Activated CD4-positive, alpha-beta T cell treated with anti-CD3 and anti-CD28 coated beads for 36 hours (primary cell): ENCODE results near the gene UTS2. TPM values are rescaled to one million over a fixed set of nuclear protein-coding genes. Genes with fewer than 3 reads are reported as not detected.

ENCODE experiments used
- ATAC-seq: fragments of 200-7000 bp; cut with Tn5 transposase; one replicate; pipeline ENCODE4 v1.10.0; 2021; ENCODE audit warnings: mild to moderate bottlenecking, moderate library complexity
- CTCF ChIA-PET: fragments of 350-600 bp; sonication (Branson Sonifier 250); formaldehyde crosslinking; loops from one replicate; lab custom pipeline; 2021; ENCODE audit warnings: antibody characterized with exemption; lab: Charles Lee
- POLR2A ChIA-PET: fragments of 350-600 bp; sonication (Branson Sonifier 250); formaldehyde crosslinking; loops from one replicate; lab custom pipeline; 2021; ENCODE audit warnings: antibody characterized with exemption, inconsistent platforms; lab: Charles Lee
- DNase-seq: peaks from one replicate; pipeline ENCODE4 v3.0.0-alpha.2; 2020
- H3K27ac Mint-ChIP-seq: one replicate; pipeline ENCODE4 v1.8.0; 2021; ENCODE audit warnings: mixed read lengths
- H3K27me3 Mint-ChIP-seq: one replicate; pipeline ENCODE4 v1.8.0; 2021; ENCODE audit warnings: mixed read lengths
- H3K36me3 Mint-ChIP-seq: one replicate; pipeline ENCODE4 v1.8.0; 2021; ENCODE audit warnings: low read depth, mixed read lengths
- H3K4me1 Mint-ChIP-seq: one replicate; pipeline ENCODE4 v1.8.0; 2021; ENCODE audit warnings: mixed read lengths
- H3K4me3 Mint-ChIP-seq: one replicate; pipeline ENCODE4 v1.8.0; 2021; ENCODE audit warnings: mild to moderate bottlenecking, moderate library complexity, mixed read lengths
- H3K9me3 Mint-ChIP-seq: one replicate; pipeline ENCODE4 v1.8.0; 2021; ENCODE audit warnings: low read depth, mixed read lengths
- intact Hi-C, 2 experiments: fragments of 100-400 bp; cut with DNase I in 1 of 2; cut with micrococcal nuclease in 1 of 2; formaldehyde crosslinking; loops; one replicate each; pipeline versions ENCODE4 v1.14.2 to v1.15.1; 2022 to 2024; cut with DNase I, micrococcal nuclease
- total RNA-seq, 2 experiments: library from RNA; stranded (reverse); gene quantifications; one replicate each; pipeline ENCODE4 v1.2.3, GENCODE V29; 2021

Gene UTS2
- total RNA-seq, 2 experiments from 2014 or later, result not detected

- peaks cover 24% of the 10 kb centered on the region for H3K27me3 Mint-ChIP-seq
- no peak for ATAC-seq
- H3K27ac Mint-ChIP-seq, result no peak overlapping the region
- no peaks in the 10 kb centered on the region for H3K36me3 Mint-ChIP-seq
- DNase-seq, result no peak
- H3K9me3 Mint-ChIP-seq, result peaks cover 2% of the 10 kb centered on the region
- H3K4me3 Mint-ChIP-seq, result no peak overlapping the region
- intact Hi-C loops, result no loop called here
- no peaks in the 10 kb centered on the region for H3K4me1 Mint-ChIP-seq
- POLR2A ChIA-PET, result no interaction called here
- CTCF ChIA-PET, result no interaction called here
These were observed 31.9 kb upstream of the UTS2 start for GRCh38 chr1:7884757-7885156.

DNA sequence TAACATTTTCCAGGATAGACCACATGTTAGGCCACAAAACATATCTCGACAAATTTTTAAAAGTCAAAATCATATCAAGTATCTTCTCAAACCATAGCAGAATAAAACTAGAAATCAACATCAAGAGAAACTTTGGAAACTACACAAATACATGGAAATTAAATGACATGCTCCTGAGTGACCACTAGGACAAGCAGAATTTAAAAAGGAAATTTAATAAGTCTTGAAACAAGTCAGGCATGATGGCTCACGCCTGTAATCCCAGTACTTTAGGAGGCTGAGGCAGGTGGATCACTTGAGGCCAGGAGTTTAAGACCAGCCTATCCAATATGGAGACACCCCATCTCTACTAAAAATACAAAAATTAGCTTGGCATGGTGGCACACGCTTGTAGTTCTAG lies 26.4 kb upstream of the UTS2 start:
- ChIA-PET CTCF (no interaction called here), POLR2A (no interaction called here)
- intact Hi-C loops, result no loop called here
- Mint-ChIP-seq H3K27me3 (peaks cover 4% of the 10 kb centered on the region), H3K9me3 (peaks cover 9% of the 10 kb centered on the region), H3K36me3 (peaks cover 4% of the 10 kb centered on the region), H3K27ac (no peak overlapping the region), H3K4me3 (no peak overlapping the region), H3K4me1 (peaks cover 3% of the 10 kb centered on the region)
- ATAC-seq, result no peak
- no peak for DNase-seq

- Mint-ChIP-seq H3K4me1 (peaks cover 3% of the 10 kb centered on the region), H3K4me3 (no peak overlapping the region), H3K27me3 (peaks cover 4% of the 10 kb centered on the region), H3K9me3 (peaks cover 9% of the 10 kb centered on the region), H3K27ac (no peak overlapping the region), H3K36me3 (peaks cover 4% of the 10 kb centered on the region)
- DNase-seq (no peak), ATAC-seq (no peak)
- intact Hi-C loops, result no loop called here
- ChIA-PET POLR2A (interaction anchor here (0.6 kb wide), 1 partner anchor 38 kb away, joined by 6 read pairs; no protein-coding TSS in a partner anchor), CTCF (no interaction called here)
These were observed 25.2 kb upstream of the UTS2 start for GRCh38 chr1:7878027-7878426.

DNA sequence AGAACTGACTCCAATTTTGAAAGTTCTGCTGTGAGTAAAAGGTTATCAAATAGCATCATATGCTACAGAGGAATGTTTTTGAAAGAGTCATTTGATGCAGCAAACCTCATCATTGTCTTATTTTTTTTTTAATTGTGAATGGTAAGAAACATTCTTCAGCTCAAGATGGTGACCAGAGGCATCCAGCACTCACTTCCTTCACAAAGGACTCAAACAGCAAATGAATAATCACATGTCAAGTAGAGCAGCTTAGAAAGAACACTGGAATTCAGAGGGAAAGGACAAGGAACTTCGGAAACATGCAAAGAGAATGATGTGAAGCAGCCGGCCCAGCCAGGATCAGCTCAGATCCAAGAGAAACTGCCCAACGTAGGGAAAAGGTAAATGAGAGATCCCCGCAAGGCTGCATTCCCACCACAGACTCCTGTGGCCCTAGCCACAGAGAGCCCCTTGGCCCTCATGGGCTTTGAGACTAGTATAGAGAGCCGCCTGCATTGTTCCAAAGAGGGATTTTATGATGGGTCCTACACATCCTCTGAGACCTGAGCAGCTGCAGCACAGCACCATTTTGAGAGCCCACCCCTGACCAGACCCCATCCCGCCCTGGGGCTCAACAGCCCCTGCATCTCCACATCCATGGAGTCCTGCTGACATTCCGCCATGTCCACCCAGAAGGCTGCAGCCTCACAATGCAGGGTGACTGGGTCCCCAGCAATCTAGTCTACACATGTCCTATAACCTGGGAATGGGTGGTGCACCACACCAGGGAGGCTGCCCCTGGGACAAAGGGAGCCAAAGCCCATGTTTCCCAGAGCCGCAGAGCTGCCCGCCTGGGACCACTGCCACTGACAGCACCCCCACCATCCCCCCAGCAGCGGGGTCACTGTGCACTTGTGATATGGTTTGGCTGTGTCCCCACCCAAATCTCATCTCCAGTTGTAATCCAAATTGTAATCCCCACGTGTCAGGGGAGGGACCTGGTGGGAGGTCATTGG lies 21.2 kb upstream of the UTS2 start:
- POLR2A ChIA-PET, result no interaction called here
- ATAC-seq (no peak), DNase-seq (no peak)
- intact Hi-C loops, result no loop called here
- peaks cover 9% of the 10 kb centered on the region for H3K9me3 Mint-ChIP-seq
- no peak overlapping the region for H3K27ac Mint-ChIP-seq
- peaks cover 3% of the 10 kb centered on the region for H3K4me1 Mint-ChIP-seq
- CTCF ChIA-PET, result no interaction called here
- no peak overlapping the region for H3K4me3 Mint-ChIP-seq
- peaks cover 4% of the 10 kb centered on the region for H3K27me3 Mint-ChIP-seq
- peaks cover 4% of the 10 kb centered on the region for H3K36me3 Mint-ChIP-seq

DNA sequence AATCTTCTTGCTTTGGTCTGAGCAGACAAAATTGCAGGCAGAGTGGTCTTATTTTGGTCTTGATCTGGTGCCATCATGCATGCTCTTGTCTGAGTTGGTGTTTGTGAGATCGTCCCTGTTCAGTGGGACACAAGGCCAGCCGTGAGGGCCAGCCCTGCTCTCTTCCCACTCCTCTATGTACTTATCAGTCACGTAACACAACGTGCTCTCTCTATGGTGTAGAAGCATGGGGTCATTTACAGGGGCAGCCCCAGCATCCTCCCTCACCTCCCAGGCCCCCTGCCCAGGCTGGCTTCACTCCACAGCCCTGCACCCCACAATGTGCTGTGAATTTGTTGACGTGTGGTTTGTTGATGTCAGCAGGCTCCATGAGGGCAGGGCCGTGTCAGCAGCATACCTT lies 18.3 kb upstream of the UTS2 start:
- Mint-ChIP-seq H3K36me3 (no peaks in the 10 kb centered on the region), H3K9me3 (no peaks in the 10 kb centered on the region), H3K27ac (no peak overlapping the region), H3K4me3 (no peak overlapping the region), H3K4me1 (no peaks in the 10 kb centered on the region), H3K27me3 (peaks cover 2% of the 10 kb centered on the region)
- intact Hi-C loops, result no loop called here
- ATAC-seq (no peak), DNase-seq (no peak)
- ChIA-PET POLR2A (no interaction called here), CTCF (no interaction called here)

DNA sequence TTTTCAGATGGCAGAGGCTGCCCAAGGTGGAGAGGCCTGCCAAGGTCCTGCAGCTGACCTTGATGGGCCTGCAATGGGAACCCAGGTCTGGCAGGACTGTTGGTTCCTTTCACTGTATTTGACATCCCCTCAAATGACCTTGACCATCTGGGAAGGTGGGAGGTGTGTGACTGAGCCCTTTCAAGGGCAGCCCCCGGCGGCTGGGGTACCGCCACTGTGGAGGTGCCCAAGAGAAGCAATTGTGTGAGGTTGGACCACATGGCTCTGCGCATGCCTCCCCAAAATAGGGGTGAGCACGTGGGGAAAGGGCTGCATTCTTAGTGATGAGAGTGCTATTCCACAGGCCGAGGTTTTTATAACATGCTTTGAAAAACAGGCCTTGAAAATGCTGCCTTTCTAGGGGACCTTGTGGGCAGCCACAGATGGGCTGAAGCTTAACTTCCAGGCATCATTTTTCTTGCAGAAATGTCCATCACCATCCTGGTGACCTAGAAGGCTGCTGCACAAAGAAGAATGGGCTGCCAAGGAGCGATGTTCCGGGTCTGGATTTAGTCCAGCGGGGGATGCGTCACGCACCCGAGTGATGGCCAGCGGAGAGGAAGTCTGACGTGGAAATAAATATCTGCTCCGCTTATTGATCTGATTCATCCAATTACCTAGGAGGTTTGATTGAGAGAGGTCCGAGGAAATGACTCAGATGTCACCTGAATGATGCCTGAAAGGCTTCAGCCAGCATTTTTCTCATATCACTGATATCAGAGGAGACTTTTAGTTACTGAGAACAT lies 16.5 kb upstream of the UTS2 start:
- Mint-ChIP-seq H3K4me1 (no peaks in the 10 kb centered on the region), H3K36me3 (no peaks in the 10 kb centered on the region), H3K4me3 (no peak overlapping the region), H3K27me3 (peaks cover 1% of the 10 kb centered on the region), H3K27ac (no peak overlapping the region), H3K9me3 (no peaks in the 10 kb centered on the region)
- intact Hi-C loops, result no loop called here
- CTCF ChIA-PET, result interaction anchor here (0.7 to 0.9 kb wide), 2 partner anchors 34 to 73 kb away, joined by 3 to 4 read pairs; no protein-coding TSS in a partner anchor
- DNase-seq, result no peak
- POLR2A ChIA-PET, result no interaction called here
- ATAC-seq, result no peak

DNA sequence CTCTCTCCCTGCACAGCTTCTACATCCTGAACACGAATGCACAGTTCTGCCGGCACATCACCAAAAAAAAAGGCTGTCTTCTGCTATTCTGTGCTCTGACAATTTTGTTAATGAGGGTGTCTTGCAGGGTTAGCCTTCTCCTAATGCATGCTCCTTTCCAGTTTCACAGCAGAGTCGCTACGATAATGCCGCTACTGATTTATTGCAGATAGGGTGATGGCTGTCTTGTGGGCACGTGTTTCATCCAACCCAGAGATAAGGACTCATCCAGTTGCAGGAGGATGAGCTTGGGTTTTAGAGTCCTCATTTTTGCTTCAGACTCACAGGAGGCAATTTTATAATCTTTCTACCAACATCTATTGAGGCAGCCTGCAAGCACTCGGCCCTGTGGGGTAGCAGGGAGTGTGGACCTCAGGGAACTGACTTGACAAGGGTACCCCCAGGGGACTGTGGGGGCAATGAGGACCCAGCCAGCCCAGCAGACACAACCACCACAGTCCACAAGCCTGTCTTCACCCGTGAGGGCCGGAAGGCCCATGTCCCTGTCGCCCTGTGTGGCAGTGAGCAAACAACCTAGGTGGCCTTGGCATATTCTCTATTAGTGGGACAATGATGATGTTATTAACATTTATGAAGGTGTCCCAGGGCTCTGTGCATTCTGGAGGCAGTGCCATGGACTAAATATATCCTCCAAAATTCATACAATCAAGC lies 15.4 kb upstream of the UTS2 start:
- no peaks in the 10 kb centered on the region for H3K4me1 Mint-ChIP-seq
- intact Hi-C loops, result no loop called here
- ChIA-PET CTCF (interaction anchor here (0.7 to 1.0 kb wide), 2 partner anchors 19 to 71 kb away, joined by 3 read pairs; no protein-coding TSS in a partner anchor), POLR2A (no interaction called here)
- H3K27ac Mint-ChIP-seq, result no peak overlapping the region
- DNase-seq, result no peak
- H3K36me3 Mint-ChIP-seq, result no peaks in the 10 kb centered on the region
- H3K9me3 Mint-ChIP-seq, result no peaks in the 10 kb centered on the region
- no peak overlapping the region for H3K4me3 Mint-ChIP-seq
- ATAC-seq, result no peak
- no peaks in the 10 kb centered on the region for H3K27me3 Mint-ChIP-seq

- Mint-ChIP-seq H3K27me3 (no peaks in the 10 kb centered on the region), H3K9me3 (no peaks in the 10 kb centered on the region), H3K27ac (no peak overlapping the region), H3K4me3 (no peak overlapping the region), H3K36me3 (no peaks in the 10 kb centered on the region), H3K4me1 (no peaks in the 10 kb centered on the region)
- ATAC-seq (no peak), DNase-seq (no peak)
- CTCF ChIA-PET, result interaction anchor here (0.7 kb wide), 1 partner anchor 79 kb away, joined by 3 read pairs; no protein-coding TSS in a partner anchor
- POLR2A ChIA-PET, result no interaction called here
- intact Hi-C loops, result no loop called here
These were observed 13.1 kb upstream of the UTS2 start for GRCh38 chr1:7865978-7866377.

- H3K9me3 Mint-ChIP-seq, result no peaks in the 10 kb centered on the region
- intact Hi-C loops, result no loop called here
These were observed 11.0 kb upstream of the UTS2 start for GRCh38 chr1:7863756-7864328.

DNA sequence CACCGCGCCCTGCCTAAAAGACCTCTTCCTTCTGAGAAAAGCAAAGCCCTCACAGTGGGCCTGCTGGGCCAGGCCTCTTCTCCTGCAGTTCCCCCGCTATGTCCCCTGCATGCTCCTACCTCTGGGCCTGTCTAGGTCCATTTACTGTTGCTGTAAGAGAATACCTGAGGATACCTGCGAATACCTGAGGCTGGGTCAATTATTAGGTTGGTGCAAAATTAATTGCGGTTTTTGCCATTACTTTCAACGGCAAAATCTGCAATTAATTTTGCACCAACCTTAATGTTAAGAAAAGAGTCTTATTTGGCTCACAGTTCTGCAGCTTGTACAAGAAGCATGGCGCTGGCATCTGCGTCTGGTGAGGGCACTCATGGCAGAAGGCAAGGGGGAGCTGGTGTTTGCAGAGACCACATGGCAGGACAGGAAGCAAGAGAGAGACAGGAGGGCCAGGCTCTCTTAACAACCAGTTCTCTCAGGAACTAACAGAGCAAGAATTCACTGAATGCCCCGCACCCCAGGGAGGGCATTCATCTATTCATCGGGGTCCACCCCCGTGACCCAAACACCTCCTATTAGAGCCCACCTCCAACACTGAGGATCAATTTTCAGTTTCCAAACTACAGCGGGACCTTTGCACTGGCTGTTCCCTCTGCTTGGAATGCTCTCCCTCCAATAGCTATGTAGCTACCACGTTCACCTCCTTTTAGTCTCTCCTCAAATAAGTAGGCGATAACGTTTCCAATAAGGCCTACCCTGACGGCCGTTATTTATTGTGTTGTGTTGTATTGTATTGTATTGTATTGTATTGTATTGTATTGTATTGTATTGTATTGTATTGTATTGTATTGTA lies 9.6 kb upstream of the UTS2 start:
- POLR2A ChIA-PET, result no interaction called here
- CTCF ChIA-PET, result no interaction called here
- no peak for ATAC-seq
- Mint-ChIP-seq H3K36me3 (no peaks in the 10 kb centered on the region), H3K9me3 (no peaks in the 10 kb centered on the region), H3K4me1 (no peaks in the 10 kb centered on the region), H3K4me3 (no peak overlapping the region), H3K27ac (no peak overlapping the region), H3K27me3 (no peaks in the 10 kb centered on the region)
- intact Hi-C loops, result no loop called here
- no peak for DNase-seq

More at GRCh38 chr1:7863756-7864328, 11.0 kb upstream of the UTS2 start:
- no peak for ATAC-seq
- ChIA-PET CTCF (no interaction called here), POLR2A (no interaction called here)
- H3K4me1 Mint-ChIP-seq, result no peaks in the 10 kb centered on the region
- no peaks in the 10 kb centered on the region for H3K36me3 Mint-ChIP-seq
- no peak overlapping the region for H3K27ac Mint-ChIP-seq
- DNase-seq, result no peak
- no peak overlapping the region for H3K4me3 Mint-ChIP-seq
- no peaks in the 10 kb centered on the region for H3K27me3 Mint-ChIP-seq
